ENCODE results near the gene NFIX.
"Not testable (repeated sequence)": the region's sequence is repeated elsewhere in the genome, so short reads cannot be mapped to it uniquely, and the experiment has no call there.

The NFIX gene

DNA sequence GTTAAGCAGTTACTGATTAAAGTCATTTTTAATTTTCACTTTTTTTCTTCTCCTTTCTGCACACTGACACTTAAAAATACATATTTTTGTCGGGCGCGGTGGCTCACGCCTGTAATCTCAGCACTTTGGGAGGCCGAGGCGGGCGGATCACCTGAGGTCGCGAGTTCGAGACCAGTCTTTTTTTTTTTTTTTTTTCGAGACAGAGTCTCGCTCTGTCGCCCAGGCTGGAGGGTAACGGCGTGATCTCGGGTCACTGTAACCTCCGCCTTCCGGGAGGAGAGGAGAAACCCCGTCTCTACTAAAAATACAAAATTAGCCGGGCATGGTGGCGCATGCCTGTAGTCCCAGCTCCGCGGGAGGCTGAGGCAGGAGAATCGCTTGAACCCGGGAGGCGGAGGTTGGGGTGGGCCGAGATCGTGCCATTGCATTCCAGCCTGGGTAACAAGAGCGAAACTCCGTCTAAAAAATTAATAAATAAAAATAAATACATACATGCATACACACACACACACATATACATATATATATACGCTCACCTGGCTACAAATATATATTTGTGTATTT is 37.8 kb upstream of the NFIX start:
- DNase-seq, result not testable (repeated sequence)

DNA sequence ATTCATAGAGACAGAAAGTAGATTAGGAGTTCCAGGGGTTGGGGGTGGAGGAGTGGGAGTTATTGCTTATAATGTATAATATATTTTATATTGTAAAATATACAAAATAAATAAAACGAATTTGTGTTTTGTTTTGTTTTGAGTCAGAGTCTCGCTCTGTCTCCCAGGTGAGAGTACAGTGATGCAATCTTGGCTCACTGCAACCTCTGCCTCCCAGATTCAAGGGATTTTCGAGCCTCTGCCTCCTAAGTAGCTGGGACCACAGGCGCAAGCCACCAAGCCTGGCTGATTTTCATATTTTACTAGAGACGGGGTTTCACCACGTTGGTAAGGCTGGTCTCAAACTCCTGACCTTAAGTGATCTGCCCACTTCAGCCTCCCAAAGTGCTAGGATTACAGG is 35.8 kb upstream of the NFIX start:
- no peak for DNase-seq

DNA sequence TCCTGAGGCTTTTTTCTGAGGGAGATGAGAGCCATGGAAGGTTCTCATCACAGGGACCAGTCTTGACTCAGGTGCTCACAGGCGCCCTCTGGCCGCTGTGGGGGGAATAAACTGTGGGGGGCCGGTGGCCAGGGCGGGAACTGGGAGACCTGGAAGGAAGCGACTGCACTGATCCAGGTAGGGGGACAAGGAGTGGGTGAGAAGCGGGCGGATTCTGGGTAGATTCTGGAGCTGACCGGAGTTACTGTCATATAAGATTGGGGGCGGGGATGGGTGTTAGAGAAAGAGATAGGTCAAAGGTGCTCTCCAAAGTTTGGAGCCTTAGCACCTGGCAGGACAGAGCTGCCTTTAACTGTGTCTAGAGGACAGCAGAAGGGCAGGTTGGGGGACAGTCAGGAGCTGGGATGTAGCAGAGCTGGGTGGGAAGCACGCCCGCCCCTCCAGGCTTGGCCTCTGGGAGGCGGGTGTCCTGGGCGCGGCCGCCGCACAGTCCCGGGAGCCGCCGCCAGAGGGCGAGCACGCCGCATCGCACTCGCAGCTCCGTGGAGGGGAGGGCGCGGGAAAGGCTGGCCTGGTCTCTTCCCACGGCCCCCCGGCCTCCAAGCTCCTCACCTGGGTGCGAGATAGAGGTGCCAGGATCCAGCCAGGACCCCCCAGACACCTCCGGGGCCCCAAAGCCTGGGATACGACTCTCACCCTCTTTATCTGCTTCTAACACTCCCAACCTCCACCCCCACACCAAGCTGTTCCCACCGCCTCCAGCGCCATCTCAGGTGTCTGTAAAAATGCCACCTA is 30.1 kb upstream of the NFIX start:
- DNase-seq, result peak in 51 of 56 donors; percentile 29 to 85 (median 63)

DNA sequence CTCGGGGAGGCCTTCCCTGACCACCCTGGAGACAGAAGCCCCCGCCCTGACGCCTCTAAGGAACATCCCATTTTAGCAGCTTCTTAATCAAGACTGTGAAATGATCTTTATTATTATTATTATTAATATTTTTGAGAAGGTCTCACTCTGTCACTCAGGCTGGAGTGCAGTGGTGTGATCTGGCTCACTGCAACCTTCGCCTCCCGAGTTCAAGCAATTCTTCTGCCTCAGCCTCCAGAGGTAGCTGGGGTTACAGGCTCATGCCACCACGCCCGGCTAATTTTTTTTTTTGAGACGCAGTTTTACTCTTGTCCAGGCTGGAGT is 29.5 kb upstream of the NFIX start:
- DNase-seq, result no peak

DNA sequence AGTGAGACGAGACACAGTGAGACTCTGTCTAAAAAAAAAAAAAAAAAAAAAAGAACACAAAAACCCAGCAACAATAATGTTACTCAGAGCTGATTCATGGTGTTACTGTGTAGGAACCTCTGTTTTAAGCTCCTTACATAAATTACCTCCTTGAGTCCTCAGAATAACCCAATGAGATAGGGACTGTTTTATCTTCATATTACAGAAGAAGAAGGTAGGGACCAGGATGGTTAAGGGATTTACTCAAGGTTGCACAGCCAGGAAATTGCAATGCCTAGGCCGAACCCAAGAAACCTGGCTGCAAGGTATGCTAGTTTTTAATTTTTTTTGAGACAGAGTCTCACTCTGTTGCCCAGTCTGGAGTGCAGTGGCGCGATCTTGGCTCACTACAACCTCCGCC is 27.4 kb upstream of the NFIX start:
- no peak for DNase-seq

DNA sequence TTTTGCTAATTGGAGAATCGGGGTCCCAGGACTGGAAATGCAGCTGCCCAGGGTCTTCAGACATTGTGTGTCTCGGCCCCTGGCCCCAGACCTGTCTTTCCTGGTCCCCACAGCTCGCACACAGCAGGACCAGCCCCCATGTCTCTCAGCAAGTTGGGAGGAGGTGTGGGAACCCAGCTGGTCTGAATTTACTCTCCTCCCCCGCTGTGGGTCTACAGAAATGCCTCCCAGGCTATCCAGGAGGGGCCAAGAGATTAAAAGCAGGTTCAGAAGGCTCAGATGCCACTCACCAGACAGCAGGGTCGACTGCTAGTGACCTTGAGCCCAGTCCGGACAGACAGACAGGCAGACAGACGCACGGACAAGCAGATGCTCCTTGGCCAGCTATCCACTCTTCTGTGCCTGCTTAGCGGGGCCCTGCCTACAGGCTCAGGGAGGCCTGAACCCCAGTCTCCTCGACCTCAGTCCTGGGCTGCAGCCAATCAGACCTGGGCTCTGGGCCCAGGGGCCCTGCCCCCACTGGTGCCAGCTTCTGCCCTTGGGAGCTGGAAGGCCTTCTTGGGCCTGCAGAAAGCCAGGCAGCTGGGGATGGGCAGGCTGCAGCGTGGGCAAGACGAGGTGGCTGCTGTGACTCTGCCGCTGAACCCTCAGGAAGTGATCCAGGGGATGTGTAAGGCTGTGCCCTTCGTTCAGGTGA is 25.8 kb upstream of the NFIX start, which contains the start of gene DAND5:
TSS of gene DAND5 (plus strand) at position 285 of the 697 bp plus-strand sequence. CDS start at position 370, 85 bp downstream.
- DNase-seq, result peak in 42 of 56 donors; percentile 7 to 78 (median 38)

DNA sequence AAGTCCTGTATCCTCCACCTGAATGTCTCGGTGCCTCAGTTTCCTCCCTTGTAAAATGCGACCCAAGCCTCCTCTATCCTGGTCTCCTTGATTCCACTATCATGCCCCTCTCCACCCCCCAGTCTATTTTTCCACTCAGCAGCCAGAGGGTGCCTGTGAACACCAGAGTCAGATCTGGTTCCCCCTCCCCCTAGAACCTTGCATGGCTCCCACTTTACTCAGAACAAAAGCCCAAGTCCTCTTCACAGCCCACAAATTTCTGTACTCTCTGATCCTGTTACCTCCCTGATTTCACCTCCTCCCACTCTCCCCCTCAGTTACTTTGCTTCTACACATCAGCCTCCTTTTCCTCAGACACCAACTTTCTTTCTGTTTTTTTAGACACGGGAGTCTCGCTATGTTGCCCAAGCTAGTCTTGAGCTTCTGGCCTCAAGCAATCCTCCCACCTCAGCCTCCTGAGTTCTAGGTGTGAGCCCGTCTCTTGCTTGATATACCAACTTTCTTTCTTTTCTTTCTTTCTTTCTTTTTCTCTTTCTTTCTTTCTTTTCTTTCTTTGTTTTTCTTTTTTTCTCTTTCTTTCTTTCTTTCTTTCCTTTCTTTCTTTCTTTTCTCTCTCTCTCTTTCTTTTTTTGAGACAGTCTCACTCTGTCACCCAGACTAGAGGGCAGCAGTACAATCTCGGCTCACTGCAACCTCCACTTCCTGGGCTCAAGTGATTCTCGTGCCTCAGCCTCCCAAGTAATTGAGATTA is 25.0 kb upstream of the NFIX start:
- DNase-seq, result no peak

DNA sequence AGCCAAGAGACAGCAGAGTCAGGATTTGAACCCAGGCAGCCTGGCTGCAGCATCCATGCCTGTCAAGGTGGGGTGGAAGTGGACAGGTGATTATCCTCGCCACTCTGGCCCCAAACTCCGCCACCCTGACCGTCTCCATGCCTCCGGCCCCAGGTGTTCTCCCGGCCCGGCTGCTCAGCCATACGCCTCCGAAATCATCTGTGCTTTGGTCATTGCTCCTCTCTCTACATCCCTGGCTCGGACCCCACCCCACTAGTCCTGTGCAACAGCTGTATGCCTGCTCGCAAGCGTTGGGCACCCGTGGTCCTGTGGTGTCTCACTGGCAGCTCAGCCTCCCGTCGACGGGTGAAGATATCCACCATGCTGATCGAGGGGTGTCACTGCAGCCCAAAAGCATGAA is 22.0 kb upstream of the NFIX start:
- no peak for DNase-seq

DNA sequence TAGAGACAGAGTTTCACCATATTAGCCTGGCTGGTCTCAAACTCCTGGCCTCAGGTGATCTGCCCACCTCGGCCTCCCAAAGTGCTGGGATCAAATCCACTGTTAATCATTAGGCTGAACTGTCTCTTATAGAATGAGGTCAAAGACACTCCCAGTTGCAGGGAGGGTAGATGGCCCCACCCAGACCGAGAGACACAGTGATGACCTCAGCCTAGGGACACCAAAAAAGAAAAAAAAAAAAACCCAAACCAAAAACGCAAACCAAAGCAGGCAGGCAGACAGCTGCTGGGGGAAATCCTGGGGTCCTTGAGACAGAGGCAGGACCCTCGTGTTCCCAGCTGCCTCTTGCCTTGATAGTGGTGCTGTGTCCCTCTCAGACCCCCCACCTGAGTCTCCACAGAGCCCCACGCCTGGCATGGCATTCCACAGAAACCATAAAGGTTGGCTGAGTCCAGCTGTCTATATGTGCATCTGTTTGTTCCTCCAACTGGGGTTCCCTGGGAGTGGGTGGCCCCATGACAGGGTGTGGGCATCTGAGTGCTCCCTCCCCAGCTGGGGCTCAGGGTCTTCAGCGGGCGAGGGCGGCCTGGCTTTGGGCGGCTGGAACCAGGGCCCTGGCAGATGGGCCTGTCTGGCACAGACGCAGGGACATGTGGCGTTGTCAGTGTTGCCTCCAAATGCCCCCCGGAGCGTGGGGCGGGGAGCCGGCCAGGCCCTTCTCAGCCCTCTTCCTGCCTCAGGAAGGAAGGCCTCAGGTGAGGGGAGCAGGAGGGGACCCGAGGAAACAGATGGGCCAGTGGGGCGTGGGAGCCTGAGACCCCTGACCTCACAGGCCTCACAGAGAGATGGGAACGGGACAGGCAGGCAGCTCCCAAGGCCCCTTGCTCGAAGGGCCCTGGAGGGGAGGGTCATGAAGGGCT is 20.7 kb upstream of the NFIX start:
- DNase-seq, result no peak

DNA sequence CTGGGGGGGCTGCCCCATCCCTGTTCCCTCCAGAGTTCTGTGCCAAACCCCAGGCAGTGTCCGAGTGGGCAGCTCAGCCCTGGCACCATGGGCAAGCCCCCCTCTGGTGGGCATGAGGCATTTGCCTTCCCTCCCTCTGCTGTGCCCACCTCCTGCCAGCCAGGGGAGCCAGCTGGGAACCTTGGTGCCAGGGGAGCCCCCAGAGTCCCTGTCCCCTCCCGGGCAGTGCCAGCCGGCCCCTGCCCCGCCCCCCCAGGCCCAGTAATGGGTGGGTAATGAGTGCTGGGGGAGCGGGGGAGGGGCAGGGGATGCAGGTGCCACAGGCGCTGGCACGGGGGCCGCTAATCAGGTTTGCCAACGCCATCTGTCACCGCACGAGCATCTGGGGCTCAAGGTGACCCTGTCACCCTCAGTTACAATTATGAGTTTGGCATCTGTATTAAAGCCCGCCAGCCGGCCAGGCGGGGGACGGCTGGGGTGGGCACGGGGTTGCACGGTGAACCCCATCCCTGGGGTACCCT is 20.0 kb upstream of the NFIX start:
- no peak for DNase-seq

DNA sequence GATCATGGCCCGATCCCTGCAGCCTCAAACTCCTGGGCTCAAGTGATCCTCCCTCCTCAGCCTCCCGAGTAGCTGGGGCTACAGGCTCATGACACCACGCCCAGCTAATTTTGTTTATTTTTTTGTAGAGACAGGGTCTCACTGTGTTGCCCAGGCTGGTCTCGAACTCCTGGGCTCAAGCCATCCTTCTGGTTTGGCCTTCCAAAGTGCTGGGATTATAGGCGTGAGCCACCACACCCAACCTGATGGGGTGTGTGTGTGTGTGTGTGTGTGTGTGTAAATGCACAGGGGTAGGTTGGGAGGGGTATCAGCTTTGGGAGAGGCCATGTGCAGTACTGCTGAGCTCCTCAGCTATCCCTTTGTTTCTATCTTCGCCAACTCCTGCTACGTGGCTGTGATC is 19.2 kb upstream of the NFIX start:
- not testable (repeated sequence) for DNase-seq

DNA sequence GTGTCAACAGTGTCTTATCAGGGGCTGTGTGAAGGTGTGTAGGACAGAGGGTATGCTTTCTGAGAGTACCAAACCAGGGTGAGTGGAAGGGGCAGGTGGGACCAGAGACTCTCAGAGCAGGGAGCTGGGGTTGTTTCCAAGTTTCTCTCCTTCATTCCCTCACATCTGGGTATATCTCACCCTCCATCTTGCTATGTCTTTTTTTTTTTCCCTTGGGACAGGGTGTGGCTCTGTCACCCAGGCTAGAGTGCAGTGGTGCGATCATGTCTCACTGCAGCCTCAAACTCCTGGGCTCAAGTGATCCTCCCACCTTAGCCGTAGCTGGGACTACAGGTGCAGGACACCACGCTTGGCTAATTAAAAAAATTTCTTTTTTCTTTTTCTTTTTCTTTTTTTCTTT is 15.3 kb upstream of the NFIX start:
- no peak for DNase-seq

DNA sequence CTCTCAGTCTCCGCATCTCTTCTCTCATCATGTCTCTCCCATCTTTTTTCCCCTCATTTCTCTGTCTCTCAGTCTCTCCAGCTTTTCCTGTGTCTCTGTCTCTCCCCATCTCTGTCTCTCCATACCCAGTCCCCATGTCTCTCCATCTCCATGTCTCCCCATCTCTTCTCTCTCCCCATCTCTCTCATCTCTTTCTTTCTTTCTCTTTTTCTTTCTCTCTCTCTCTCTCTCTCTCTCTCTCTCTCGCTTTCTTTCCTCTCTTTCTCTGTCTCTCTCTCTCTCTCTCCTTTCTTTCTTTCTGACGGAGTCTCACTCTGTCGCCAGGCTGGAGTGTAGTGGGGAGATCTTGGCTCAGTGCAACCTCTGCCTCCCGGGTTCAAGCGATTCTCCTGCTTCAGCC is 12.6 kb upstream of the NFIX start:
- no peak for DNase-seq

DNA sequence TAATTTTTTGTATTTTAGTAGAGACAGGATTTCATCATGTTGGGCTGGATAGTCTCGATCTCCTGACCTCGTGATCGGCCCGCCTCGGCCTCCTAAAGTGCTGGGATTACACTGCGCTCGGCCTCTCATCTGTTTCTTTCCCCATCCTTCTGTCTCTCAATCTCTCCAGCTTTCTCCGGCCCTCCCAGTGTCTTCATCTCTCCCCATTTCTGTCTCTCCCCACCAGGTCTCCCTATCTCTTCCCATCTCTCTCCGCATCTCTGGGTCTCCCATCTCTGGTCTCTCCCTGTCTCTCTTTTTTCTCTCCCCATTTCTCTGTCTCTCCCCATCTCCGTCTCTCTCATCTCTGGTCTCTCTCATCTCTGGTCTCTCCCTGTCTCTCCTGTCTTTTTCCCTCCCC is 12.2 kb upstream of the NFIX start:
- no peak for DNase-seq

DNA sequence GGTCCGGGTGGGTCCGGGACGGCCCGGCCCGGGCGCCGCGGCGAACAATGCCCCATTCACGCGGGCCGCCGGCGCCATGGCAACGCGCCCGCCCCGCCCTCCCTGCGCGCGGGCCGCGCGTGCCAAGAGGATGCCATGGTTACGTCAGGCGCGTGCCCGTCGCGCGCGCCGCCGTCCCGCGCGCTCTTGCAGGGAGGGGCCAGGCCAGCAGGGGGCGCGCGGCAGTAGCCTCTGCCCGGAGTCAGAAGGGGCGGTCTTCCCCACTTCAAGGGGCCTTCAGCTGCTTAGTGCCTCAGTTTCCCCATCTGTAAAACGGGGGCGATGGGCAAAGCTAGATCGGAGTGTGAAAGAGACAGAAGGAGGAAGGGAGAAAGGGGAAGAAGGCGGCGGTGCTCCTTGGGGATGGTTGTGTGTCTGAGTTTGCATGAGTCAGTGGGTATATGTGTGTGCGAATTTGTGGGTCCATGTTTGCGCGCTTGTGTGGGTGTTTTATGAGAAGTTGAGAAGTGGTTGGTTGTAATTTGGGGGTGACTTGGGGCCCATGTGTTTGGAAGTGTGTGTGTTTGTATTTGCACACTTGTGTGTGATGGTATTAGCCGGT is 11.6 kb upstream of the NFIX start:
- peak in 51 of 56 donors; percentile 35 to 93 (median 77) for DNase-seq

DNA sequence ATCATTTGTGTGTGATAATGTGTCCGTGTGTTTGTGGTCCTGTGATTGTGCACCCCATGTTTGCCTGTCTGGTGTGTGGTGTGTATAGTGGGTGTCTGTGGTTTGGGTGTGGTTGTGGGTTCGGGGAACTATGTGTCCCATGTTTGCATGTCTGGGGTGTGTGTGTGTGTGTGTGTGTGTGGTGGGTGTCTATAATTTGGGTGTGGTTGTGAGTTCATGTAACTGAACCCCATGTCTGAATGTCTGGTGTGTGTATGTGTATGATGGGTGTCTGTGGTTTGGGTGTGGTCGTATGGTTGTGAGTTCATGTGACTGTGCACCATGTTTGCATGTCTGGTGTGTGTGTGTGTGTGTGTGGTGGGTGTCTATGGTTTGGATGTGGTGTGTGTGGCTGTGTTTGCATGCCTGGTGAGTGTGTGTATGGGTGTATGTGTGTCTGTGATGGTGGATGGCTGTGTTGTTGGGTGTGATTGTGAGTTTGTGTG is 11.1 kb upstream of the NFIX start:
- peak in 1 of 56 donors; percentile 66 for DNase-seq

DNA sequence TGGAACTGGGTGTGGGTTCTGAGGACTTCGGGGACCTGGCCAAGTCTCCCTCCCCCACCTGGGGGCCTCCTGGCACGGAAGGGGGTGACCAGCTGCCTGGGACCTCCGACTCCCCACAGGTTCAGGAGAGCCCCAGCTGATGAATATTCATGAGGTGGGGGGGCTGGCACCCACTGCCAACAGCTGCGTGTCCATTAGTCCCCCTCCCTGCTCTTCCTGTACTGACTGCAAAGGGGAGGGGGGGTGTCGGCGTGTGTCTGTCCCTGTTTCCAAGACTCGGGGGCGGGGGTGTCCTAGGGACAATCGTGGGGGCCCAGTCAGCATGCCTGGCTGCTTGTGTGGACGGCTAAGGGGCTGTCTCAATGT is 10.6 kb upstream of the NFIX start:
- DNase-seq, result peak in 40 of 56 donors; percentile 16 to 84 (median 54)

DNA sequence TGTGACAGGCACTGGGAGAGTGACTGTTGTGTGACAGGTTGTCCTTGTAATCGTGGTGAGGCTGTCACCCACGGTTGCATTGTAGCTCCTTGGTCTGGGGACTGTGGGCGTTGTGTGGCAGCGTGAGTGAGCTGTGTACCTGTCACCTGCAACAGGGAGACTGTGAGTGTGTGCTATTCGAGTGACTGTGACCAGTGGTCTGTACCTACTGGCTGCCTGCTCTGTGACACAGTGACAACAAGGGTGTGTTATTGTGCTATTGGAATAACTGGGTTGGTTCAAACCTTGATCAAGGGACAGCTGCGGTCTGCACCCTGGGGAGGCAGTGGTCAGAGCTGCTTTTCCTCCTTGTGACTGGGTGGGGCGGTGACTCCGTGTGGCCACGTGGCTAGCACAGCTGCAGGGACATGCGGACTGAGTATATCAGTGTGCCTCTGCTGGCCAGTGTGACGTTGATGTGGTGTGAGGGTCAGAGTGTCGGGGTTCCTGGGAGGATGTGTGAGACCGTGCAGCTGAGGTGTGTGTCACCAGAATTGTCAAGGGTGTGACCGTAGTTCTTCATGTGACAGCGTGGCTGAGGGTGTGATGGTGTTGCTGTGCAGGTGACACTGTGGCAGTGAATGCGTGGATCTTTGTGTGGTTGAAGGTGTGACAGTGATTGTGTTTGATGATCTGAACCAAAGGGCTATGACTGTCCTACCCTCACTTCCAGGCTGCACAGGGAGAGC is 10.1 kb upstream of the NFIX start:
- peak in 53 of 56 donors; percentile 40 to 92 (median 80) for DNase-seq

DNA sequence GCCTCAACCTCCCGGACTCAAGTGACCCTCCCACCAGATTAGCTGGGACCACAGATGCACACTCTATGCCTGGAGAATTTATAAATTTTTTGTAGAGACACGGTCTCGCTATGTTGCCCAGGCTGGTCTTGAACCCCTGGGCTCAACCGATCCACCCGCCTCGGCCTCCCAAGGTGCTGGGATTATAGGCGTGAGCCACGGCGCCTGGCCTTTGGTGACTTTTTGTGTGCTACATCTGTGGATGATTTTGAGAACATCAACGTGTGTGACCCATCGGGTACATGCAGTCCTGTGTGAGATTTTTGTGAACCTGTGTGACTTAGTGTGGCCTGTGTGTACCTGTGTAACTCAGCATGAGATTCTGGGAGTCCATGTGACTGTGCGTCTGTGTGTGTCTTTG is 8.5 kb upstream of the NFIX start:
- DNase-seq, result no peak
